ENCODE measurements around the gene CSTF2. TPM values are rescaled to one million over a fixed set of nuclear protein-coding genes. Genes with fewer than 3 reads are reported as not detected.

CSTF2 gene
- total RNA-seq, 1 donor from 2014 or later: 12.1 TPM

DNA sequence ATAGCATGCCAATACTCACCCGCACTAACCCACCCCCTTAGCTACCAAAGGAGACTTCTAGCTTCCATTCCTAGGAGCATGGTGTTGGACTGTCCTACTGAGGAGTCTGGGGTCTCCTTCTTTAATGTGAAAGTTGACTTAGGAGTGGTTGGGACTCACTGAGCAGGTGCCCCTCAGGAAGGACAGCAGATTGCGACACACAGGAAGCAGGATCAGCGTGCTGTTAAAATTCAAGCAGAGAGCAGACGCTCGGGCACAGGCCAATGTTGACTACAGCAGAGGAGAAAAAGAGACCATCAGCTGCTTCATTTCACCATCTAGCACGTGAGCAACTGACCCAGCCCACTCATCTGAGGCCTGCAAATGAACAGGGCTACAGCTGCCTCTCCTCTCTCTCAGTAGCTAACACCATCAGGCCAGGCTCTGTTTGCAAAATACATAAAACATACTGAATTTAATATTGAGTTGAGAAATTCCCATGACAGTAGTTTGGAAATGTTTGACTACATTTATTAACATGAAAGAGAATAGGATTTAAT is 43.2 kb downstream of the CSTF2 start:
- DNase-seq (ENCODE audit: low read depth): no peak
- no peak for TF ChIP-seq CTCF (IDR thresholded peaks at IDR 0.05; ENCODE audit: insufficient read depth, low read length, severe bottlenecking)
- Histone ChIP-seq H3K36me3 (ENCODE audit: control insufficient read depth, insufficient read depth, low read length) (no peaks in the 10 kb centered on the region), H3K4me3 (ENCODE audit: low read depth, low read length) (no peak overlapping the region), H3K27me3 (ENCODE audit: control insufficient read depth, insufficient read depth, low read length) (no peaks in the 10 kb centered on the region)
- FAIRE-seq: no peak

GRCh38 chrX:100864657-100865391 is 44.6 kb downstream of the CSTF2 start:
- no peak overlapping the region for H3K4me3 ChIP-seq (ENCODE audit: low read depth, low read length)
- FAIRE-seq: no peak
- DNase-seq (ENCODE audit: low read depth): peak; percentile 31
- no peaks in the 10 kb centered on the region for H3K36me3 ChIP-seq (ENCODE audit: control insufficient read depth, insufficient read depth, low read length)
- H3K27me3 ChIP-seq (ENCODE audit: control insufficient read depth, insufficient read depth, low read length): no peaks in the 10 kb centered on the region
- no peak for TF ChIP-seq CTCF (IDR thresholded peaks at IDR 0.05; ENCODE audit: insufficient read depth, low read length, severe bottlenecking)

DNA sequence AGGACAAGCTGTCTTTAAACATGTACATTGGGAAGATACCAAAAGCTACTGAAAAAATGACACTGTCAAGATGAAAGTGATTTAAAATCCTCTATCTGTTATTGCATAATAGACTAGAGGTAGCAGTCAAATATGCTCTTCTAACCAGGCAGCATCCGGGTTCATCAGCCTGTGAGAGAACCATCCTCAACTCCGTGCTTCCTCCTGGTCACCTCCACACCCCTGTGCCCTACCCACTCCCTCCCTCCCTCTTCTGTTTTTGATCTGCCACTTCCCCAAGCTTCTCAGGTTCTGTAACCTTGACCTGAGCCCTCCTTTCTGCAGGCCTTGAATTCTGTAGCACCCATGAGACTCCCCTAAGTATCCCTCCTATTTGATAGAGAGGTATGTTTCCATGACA is 48.1 kb downstream of the CSTF2 start:
- no peak overlapping the region for H3K4me3 ChIP-seq (ENCODE audit: low read depth, low read length)
- H3K27me3 ChIP-seq (ENCODE audit: control insufficient read depth, insufficient read depth, low read length): no peaks in the 10 kb centered on the region
- no peak for DNase-seq (ENCODE audit: low read depth)
- no peak for TF ChIP-seq CTCF (IDR thresholded peaks at IDR 0.05; ENCODE audit: insufficient read depth, low read length, severe bottlenecking)
- FAIRE-seq: no peak
- H3K36me3 ChIP-seq (ENCODE audit: control insufficient read depth, insufficient read depth, low read length): no peaks in the 10 kb centered on the region

DNA sequence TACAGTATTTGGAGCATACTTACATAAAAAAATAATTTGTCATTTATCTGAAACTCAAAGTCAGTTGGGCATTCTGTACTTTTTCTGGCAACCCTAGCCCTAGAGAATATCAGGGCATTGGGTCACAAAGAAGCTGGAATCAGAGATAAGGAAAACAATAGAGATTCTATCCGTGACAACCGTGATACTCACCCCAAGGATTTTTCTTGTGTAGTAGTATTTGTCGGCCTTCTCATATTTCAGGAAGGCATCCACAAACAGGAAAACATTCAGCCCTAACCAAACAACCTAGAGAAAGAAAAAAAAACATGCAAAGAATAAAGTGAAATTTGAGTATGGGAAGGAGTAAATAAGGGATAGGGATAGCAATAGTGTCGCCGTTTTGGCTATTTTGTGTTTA is 50.3 kb downstream of the CSTF2 start:
- no peak for TF ChIP-seq CTCF (IDR thresholded peaks at IDR 0.05; ENCODE audit: insufficient read depth, low read length, severe bottlenecking)
- DNase-seq (ENCODE audit: low read depth) (peak; percentile 18), FAIRE-seq (no peak)
- Histone ChIP-seq H3K36me3 (ENCODE audit: control insufficient read depth, insufficient read depth, low read length) (no peaks in the 10 kb centered on the region), H3K27me3 (ENCODE audit: control insufficient read depth, insufficient read depth, low read length) (no peaks in the 10 kb centered on the region), H3K4me3 (ENCODE audit: low read depth, low read length) (no peak overlapping the region)

DNA sequence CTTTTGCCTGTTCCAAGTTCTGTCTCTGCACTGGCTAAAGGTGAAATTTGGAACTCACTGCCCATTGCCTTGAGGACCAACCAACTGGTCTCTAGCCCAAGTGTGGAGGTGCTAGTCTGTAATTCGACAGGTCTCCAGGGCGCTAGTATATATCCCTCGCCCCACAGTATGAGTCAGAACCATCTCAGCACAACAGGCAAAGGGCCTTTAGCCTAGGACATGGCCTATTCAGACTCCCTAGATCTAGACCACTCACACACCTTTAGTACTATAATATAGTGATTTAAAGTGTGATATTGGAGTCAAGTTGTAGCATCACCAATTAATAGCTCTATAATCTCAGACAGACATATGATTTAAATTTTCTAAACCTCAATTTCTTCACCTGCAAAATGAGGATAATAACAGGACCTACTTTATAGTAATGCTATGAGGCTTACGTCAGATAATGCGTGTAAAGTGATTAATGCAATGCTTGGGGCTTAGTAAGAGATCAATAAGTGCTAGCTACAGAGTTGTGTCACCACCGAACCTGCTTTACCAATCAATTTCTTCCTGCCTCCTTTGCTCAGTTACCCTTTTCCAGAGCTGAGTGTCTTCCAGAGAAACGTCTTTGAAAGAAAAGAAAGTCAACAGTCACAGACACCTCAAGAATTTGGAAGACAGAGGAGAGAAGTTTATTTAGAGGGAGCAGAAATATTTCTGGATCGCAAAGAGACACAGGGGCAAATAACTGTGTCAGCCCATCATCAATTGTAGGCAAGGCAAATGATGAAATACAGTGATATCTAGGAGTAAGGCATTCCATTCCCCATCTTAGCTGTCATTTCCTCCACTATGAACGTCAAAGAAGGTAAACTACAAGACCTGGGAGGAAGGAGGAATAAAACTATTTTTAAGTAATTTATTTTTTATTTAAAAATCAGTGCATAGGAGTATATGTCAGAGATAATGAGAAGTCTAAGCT is 51.7 kb downstream of the CSTF2 start:
- Histone ChIP-seq H3K27me3 (ENCODE audit: control insufficient read depth, insufficient read depth, low read length) (no peaks in the 10 kb centered on the region), H3K36me3 (ENCODE audit: control insufficient read depth, insufficient read depth, low read length) (no peaks in the 10 kb centered on the region), H3K4me3 (ENCODE audit: low read depth, low read length) (no peak overlapping the region)
- TF ChIP-seq CTCF (IDR thresholded peaks at IDR 0.05; ENCODE audit: insufficient read depth, low read length, severe bottlenecking): no peak
- no peak for FAIRE-seq
- DNase-seq (ENCODE audit: low read depth): no peak

Measured in bronchial epithelial cell (primary cell).